Fibroblast of upper back skin (primary cell): ENCODE data around the gene ANKMY1.

Source experiments
- DNase-seq: peaks from one replicate; pipeline ENCODE4 v3.0.0-alpha.2; 2013

Gene ANKMY1

DNA sequence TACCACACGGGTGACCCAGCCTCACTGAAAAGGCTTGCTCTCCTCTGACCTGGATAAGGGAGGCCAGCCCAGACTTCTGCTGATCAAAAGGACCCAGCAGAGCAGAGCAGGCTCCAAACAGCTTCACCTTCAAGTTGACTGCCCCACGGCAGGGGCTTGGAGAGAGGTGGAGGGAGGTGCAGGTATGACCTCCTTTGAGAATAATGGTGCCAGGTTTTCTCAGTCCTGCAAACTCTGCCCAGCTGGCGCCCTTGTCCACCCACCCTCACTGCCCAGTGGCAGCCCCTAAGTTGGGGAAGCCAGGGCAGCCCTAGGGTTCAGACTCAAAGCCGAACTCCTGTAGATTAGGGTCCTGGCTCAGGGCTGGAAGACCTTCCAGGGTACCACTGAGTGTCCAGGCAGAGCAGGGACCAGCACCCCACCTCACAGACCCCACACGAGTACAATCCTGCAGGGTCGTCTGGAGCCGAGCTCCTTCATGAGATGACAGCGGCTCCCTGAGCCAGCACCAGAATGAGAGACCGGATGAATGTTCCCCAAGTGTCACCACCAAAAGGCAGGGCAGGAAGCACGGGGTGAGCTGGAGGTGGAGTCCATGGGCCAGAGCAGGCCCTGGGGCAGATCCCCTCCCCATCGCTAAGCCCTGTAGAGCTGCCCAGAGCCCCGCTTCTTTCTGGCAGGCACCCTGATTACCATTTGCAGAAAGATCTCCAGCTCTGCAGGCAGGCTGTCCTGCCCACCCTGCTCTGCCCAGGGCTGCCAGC, 125.9 kb downstream of the ANKMY1 start:
- no peak for DNase-seq

- no peak for DNase-seq
Measured at GRCh38 chr2:240431271-240431660, 126.5 kb downstream of the ANKMY1 start.

DNA sequence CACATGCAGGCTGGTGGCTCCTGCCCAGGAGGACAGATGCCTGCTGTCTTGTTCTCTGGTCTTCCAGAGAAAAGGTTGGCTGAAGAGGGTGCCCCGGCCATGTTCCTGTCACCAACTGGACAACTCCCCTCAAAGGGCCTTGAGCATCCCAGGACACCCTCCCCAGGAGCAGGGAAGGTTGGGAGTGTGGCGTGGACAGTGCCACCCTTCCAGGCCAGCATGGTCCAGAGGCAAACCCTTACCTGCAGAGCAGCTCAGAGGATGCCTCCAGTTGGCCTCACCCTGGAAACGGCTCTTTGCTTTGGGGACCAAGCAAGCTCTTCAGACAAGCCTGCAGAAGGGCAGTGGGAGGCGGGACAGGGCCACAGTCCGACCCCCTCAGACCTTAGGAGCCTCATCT, 127.2 kb downstream of the ANKMY1 start:
- no peak for DNase-seq

DNA sequence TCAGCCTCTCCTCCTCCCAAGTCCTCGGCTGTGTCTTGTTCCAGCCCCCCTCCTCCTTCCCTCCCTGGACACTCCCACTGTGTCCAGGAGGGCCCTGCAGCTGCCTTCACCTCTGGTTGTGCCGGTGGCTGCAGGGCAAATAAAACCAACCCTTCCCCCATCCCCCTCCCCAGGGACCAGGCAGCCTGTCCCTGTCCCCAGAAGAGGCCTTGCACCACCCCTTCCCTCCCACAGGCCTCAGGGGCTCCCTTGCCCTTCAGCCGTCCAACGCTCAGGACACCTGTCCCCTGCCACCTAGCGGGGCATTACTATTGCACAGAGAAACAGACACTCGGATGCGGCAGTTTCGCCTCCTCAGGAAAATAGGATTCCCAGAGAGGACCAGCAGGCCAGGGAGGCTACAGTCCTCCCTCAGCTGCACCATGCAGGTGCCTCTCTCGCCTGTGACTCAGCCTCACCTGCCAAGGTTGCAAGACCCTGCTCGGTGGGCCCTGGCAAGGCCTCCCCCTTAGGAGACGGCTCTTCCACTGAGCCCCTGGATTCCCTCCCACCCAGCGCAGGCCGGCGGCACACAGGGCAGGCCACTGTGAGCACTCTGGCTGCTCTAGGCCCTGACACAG, 127.8 kb downstream of the ANKMY1 start:
- no peak for DNase-seq
